Measurements from ENCODE around the gene PTPRK.

DNA sequence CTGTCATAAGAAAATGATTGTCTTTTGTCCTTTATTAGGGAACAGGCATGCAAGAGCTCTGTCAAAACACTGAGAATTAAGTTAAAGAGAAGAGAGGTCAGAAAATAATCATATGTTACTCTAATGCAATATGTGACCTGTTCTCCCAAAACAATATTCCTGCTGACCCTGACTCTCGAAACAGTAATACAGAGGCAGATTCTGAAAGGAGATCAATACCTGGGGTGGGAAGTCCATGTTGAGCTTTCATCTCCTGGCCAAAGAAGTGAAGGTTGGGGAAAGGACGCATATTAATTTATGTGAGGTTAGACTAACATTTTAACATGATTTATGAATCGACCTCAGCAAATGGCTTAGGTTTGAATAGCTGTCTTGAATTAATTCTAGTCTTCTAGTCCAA is 243.0 kb downstream of the PTPRK start:
- no peak for TF ChIP-seq SUZ12 (IDR thresholded peaks at IDR 0.05)
- TF ChIP-seq FOXM1 (IDR thresholded peaks at IDR 0.05; ENCODE audit: borderline replicate concordance): no peak
- TF ChIP-seq L3MBTL2 (conservative IDR thresholded peaks at IDR 0.05): no peak
- TF ChIP-seq HDGF (IDR thresholded peaks at IDR 0.05; ENCODE audit: borderline replicate concordance): no peak

All from HEK293T (cell line).